ENCODE results near the gene CRTC3. TPM values are rescaled to one million over a fixed set of nuclear protein-coding genes. Genes with fewer than 3 reads are reported as not detected.

Gene CRTC3
- total and polyA plus RNA-seq, 2 donors (not counting 1 experiment from before 2014, with no cell fraction given), result 18.3 to 23.4 TPM

- Histone ChIP-seq H3K4me2 (ENCODE audit: extremely low read depth, insufficient read depth, low read length) (no peak overlapping the region), H3K27ac (ENCODE audit: insufficient read depth, low read length) (no peak overlapping the region), H3K4me1 (ENCODE audit: control insufficient read depth, extremely low read depth, insufficient read depth, low read length) (no peaks in the 10 kb centered on the region), H3K27me3 (ENCODE audit: control insufficient read depth, insufficient read depth, low read length) (no peaks in the 10 kb centered on the region), H3K79me2 (ENCODE audit: control insufficient read depth, insufficient read depth, low read length) (no peaks in the 10 kb centered on the region), H3K36me3 (ENCODE audit: control insufficient read depth, insufficient read depth, low read length) (peaks cover 24% of the 10 kb centered on the region), H2AFZ (ENCODE audit: low read length) (no peak overlapping the region), H4K20me1 (ENCODE audit: control insufficient read depth, extremely low read depth, insufficient read depth, low read length) (no peaks in the 10 kb centered on the region), H3K4me3 (replicated peaks in 1 of 4; ENCODE audit: control extremely low read depth in 1 of 4, insufficient read depth in 1 of 4, low read depth in 3 of 4, low read length in 4 of 4) (no peak overlapping the region), H3K9ac (ENCODE audit: insufficient read depth, low read length) (no peak overlapping the region), H3K9me3 (ENCODE audit: control insufficient read depth, insufficient read depth, low read depth, low read length) (no peaks in the 10 kb centered on the region)
- TF ChIP-seq CTCF (conservative IDR thresholded peaks at IDR 0.05 in 1 of 2, IDR thresholded peaks at IDR 0.05 in 1 of 2; ENCODE audit: low read depth in 1 of 2, low read length in 2 of 2) (no peak), EZH2 (IDR thresholded peaks at IDR 0.05; ENCODE audit: low read length, missing control alignments) (no peak)
- no peak for DNase-seq (ENCODE audit: low read depth in 2 of 2)
Measured at GRCh38 chr15:90640862-90641261, 111.1 kb downstream of the CRTC3 start.

- Histone ChIP-seq H3K4me2 (ENCODE audit: extremely low read depth, insufficient read depth, low read length) (no peak overlapping the region), H3K36me3 (ENCODE audit: control insufficient read depth, insufficient read depth, low read length) (peaks cover 24% of the 10 kb centered on the region), H3K9me3 (ENCODE audit: control insufficient read depth, insufficient read depth, low read depth, low read length) (no peaks in the 10 kb centered on the region), H3K79me2 (ENCODE audit: control insufficient read depth, insufficient read depth, low read length) (no peaks in the 10 kb centered on the region), H3K27ac (ENCODE audit: insufficient read depth, low read length) (no peak overlapping the region), H4K20me1 (ENCODE audit: control insufficient read depth, extremely low read depth, insufficient read depth, low read length) (no peaks in the 10 kb centered on the region), H3K4me3 (replicated peaks in 1 of 4; ENCODE audit: control extremely low read depth in 1 of 4, insufficient read depth in 1 of 4, low read depth in 3 of 4, low read length in 4 of 4) (no peak overlapping the region), H2AFZ (ENCODE audit: low read length) (no peak overlapping the region), H3K4me1 (ENCODE audit: control insufficient read depth, extremely low read depth, insufficient read depth, low read length) (no peaks in the 10 kb centered on the region), H3K9ac (ENCODE audit: insufficient read depth, low read length) (no peak overlapping the region), H3K27me3 (ENCODE audit: control insufficient read depth, insufficient read depth, low read length) (no peaks in the 10 kb centered on the region)
- DNase-seq (ENCODE audit: low read depth in 2 of 2), result no peak
- TF ChIP-seq EZH2 (IDR thresholded peaks at IDR 0.05; ENCODE audit: low read length, missing control alignments) (no peak), CTCF (conservative IDR thresholded peaks at IDR 0.05 in 1 of 2, IDR thresholded peaks at IDR 0.05 in 1 of 2; ENCODE audit: low read depth in 1 of 2, low read length in 2 of 2) (no peak)
Measured at GRCh38 chr15:90641581-90642463, 112.1 kb downstream of the CRTC3 start.

DNA sequence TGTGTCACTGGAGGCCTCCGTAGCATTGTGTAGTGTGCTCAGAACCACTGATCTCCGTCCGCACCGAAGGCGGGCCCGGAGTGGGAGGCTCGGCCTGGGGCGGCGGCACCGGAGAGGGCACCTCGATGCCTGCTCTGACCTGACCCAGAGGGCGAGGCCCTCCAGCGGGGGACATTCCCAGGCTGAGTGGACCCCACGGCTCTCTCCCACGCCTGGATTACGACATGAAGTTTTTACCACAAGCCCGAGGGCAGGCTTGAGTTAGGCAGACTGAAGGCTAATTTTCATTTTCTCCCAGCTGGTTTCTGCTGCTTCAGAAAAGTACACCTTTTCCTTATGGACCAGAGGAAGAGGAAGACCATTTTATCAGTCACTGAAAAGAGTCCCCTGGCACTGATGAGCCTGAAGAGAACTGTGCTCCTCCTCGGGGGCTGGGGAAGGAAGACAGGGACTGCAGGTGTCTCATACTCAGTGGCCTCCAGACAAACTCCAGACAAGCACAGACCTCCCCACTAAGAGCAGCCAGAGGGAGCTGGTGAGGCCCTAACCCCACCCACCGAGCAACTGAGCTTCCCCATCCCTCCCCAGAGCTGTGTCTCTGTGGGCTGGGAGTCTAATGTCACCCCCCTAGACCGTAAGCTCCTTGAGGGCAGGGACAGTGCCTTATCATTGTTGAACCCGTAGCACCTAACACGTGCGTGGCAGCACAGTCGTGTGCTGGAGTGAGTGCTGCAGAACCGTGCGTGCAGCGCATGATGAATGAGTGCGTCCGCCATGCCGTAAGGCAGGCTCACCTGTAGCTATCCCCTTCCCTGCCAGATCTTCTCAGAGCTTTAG, 113.0 kb downstream of the CRTC3 start:
- no peak overlapping the region for H3K4me2 ChIP-seq (ENCODE audit: extremely low read depth, insufficient read depth, low read length)
- TF ChIP-seq CTCF (conservative IDR thresholded peaks at IDR 0.05 in 1 of 2, IDR thresholded peaks at IDR 0.05 in 1 of 2; ENCODE audit: low read depth in 1 of 2, low read length in 2 of 2) (peak in 1 of 2 donors; percentile 28), EZH2 (IDR thresholded peaks at IDR 0.05; ENCODE audit: low read length, missing control alignments) (no peak)
- H3K9ac ChIP-seq (ENCODE audit: insufficient read depth, low read length), result no peak overlapping the region
- no peak overlapping the region for H2AFZ ChIP-seq (ENCODE audit: low read length)
- no peaks in the 10 kb centered on the region for H3K79me2 ChIP-seq (ENCODE audit: control insufficient read depth, insufficient read depth, low read length)
- no peaks in the 10 kb centered on the region for H3K27me3 ChIP-seq (ENCODE audit: control insufficient read depth, insufficient read depth, low read length)
- no peaks in the 10 kb centered on the region for H3K9me3 ChIP-seq (ENCODE audit: control insufficient read depth, insufficient read depth, low read depth, low read length)
- no peak overlapping the region for H3K27ac ChIP-seq (ENCODE audit: insufficient read depth, low read length)
- H3K4me1 ChIP-seq (ENCODE audit: control insufficient read depth, extremely low read depth, insufficient read depth, low read length), result no peaks in the 10 kb centered on the region
- H3K36me3 ChIP-seq (ENCODE audit: control insufficient read depth, insufficient read depth, low read length), result peaks cover 24% of the 10 kb centered on the region
- DNase-seq (ENCODE audit: low read depth in 2 of 2), result no peak
- H4K20me1 ChIP-seq (ENCODE audit: control insufficient read depth, extremely low read depth, insufficient read depth, low read length), result no peaks in the 10 kb centered on the region
- H3K4me3 ChIP-seq (replicated peaks in 1 of 4; ENCODE audit: control extremely low read depth in 1 of 4, insufficient read depth in 1 of 4, low read depth in 3 of 4, low read length in 4 of 4), result no peak overlapping the region

Data from fibroblast of lung (primary cell).